ENCODE data around the gene TBC1D2B.

- TF ChIP-seq EP300 (conservative IDR thresholded peaks at IDR 0.05; ENCODE audit: poor library complexity, severe bottlenecking) = no peak
- TF ChIP-seq, protein P1, sequence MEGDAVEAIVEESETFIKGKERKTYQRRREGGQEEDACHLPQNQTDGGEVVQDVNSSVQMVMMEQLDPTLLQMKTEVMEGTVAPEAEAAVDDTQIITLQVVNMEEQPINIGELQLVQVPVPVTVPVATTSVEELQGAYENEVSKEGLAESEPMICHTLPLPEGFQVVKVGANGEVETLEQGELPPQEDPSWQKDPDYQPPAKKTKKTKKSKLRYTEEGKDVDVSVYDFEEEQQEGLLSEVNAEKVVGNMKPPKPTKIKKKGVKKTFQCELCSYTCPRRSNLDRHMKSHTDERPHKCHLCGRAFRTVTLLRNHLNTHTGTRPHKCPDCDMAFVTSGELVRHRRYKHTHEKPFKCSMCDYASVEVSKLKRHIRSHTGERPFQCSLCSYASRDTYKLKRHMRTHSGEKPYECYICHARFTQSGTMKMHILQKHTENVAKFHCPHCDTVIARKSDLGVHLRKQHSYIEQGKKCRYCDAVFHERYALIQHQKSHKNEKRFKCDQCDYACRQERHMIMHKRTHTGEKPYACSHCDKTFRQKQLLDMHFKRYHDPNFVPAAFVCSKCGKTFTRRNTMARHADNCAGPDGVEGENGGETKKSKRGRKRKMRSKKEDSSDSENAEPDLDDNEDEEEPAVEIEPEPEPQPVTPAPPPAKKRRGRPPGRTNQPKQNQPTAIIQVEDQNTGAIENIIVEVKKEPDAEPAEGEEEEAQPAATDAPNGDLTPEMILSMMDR (IDR thresholded peaks at IDR 0.05; ENCODE audit: poor library complexity, severe bottlenecking) = no peak
- no peak for TF ChIP-seq RAD21 (conservative IDR thresholded peaks at IDR 0.05)
- no peak for TF ChIP-seq SMC3 (conservative IDR thresholded peaks at IDR 0.05; ENCODE audit: poor library complexity)
- TF ChIP-seq, protein P2, sequence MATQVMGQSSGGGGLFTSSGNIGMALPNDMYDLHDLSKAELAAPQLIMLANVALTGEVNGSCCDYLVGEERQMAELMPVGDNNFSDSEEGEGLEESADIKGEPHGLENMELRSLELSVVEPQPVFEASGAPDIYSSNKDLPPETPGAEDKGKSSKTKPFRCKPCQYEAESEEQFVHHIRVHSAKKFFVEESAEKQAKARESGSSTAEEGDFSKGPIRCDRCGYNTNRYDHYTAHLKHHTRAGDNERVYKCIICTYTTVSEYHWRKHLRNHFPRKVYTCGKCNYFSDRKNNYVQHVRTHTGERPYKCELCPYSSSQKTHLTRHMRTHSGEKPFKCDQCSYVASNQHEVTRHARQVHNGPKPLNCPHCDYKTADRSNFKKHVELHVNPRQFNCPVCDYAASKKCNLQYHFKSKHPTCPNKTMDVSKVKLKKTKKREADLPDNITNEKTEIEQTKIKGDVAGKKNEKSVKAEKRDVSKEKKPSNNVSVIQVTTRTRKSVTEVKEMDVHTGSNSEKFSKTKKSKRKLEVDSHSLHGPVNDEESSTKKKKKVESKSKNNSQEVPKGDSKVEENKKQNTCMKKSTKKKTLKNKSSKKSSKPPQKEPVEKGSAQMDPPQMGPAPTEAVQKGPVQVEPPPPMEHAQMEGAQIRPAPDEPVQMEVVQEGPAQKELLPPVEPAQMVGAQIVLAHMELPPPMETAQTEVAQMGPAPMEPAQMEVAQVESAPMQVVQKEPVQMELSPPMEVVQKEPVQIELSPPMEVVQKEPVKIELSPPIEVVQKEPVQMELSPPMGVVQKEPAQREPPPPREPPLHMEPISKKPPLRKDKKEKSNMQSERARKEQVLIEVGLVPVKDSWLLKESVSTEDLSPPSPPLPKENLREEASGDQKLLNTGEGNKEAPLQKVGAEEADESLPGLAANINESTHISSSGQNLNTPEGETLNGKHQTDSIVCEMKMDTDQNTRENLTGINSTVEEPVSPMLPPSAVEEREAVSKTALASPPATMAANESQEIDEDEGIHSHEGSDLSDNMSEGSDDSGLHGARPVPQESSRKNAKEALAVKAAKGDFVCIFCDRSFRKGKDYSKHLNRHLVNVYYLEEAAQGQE (IDR thresholded peaks at IDR 0.05; ENCODE audit: borderline replicate concordance) = no peak
- no peak for TF ChIP-seq POLR2AphosphoS5 (IDR thresholded peaks at IDR 0.05)
- TF ChIP-seq EZH2 (IDR thresholded peaks at IDR 0.05; ENCODE audit: borderline replicate concordance, insufficient read depth, low read length, poor library complexity, severe bottlenecking) = no peak
- no peak for TF ChIP-seq MXI1 (conservative IDR thresholded peaks at IDR 0.05; ENCODE audit: poor library complexity, severe bottlenecking)
- no peak for TF ChIP-seq TAF1 (IDR thresholded peaks at IDR 0.05; ENCODE audit: low read depth)
Measured at GRCh38 chr15:78044407-78045155, 32.9 kb downstream of the TBC1D2B start.

All from neural cell (in vitro differentiated cells).